Neural crest cell (in vitro differentiated cells): ENCODE results near the gene ROBO4. TPM values are rescaled to one million over a fixed set of nuclear protein-coding genes. Genes with fewer than 3 reads are reported as not detected.

Source experiments
- DNase-seq: peaks from one replicate; pipeline ENCODE4 v3.0.0; 2021; ENCODE audit warnings: low read depth, mixed read lengths, low spot score
- H3K27ac Mint-ChIP-seq: one replicate; pipeline ENCODE4 v1.8.0; 2021; ENCODE audit warnings: mild to moderate bottlenecking, mixed read lengths; ENCODE audit not compliant: unreplicated experiment
- H3K27me3 Mint-ChIP-seq: 2 replicates; pipeline ENCODE4 v1.8.0; 2021; ENCODE audit warnings: low read depth, mild to moderate bottlenecking, mixed read lengths
- H3K36me3 Mint-ChIP-seq: 2 replicates; pipeline ENCODE4 v1.8.0; 2021; ENCODE audit warnings: low read depth, mild to moderate bottlenecking, mixed read lengths
- H3K4me1 Mint-ChIP-seq: 2 replicates; pipeline ENCODE4 v1.8.0; 2021; ENCODE audit warnings: mixed read lengths
- H3K4me3 Mint-ChIP-seq: one replicate; pipeline ENCODE4 v1.8.0; 2021; ENCODE audit warnings: mild to moderate bottlenecking, mixed read lengths
- H3K9me3 Mint-ChIP-seq: 2 replicates; pipeline ENCODE4 v1.8.0; 2021; ENCODE audit warnings: mixed read lengths
- total RNA-seq: library from RNA; stranded (reverse); gene quantifications from 2 replicates; pipeline ENCODE4 v1.2.1, GENCODE V29; 2021
- TF ChIP-seq, protein P1 (sequence below): fragments of 200-600 bp; sonication (generic); conservative IDR thresholded peaks from 2 replicates; pipeline ENCODE4 v1.5.0; 2021; ENCODE audit warnings: antibody characterized with exemption, mild to moderate bottlenecking

Gene ROBO4
- total RNA-seq, 1 donor from 2014 or later, result 0.05 TPM

DNA sequence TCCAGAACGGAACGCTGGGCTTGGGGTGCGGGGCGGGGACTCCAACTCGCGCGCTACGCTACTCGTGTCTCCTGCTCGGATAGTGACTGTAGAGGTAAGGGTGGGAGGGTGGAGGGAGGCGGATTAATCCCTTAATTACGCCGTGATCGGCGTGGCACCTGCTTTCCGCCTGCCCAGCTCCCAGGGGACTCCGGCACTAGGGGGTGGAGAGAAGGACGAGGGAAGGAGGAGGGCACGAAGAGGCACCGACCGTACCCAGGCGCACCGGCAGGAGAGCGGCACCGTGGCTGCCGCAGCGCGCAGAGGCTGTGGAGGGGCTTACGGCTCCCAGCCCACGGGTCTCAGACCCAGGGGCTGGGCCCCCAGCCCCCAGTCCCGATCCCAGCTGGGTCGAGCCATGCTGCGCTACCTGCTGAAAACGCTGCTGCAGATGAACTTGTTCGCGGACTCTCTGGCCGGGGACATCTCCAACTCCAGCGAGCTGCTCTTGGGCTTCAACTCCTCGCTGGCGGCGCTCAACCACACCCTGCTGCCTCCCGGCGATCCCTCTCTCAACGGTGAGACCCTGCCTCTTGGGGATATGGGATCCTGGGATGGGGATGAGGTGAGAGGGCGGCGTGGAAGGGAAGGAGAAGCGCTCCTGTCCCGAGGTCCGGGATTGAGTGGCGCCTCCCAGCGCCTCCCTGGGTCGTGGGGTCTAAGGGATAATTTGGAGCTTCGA is 32.3 kb downstream of the ROBO4 start, which contains the start of gene ROBO3:
ROBO3 (plus strand) TSS at position 252 of the 721 bp plus-strand sequence; CDS start at position 398, 146 bp downstream.
- Mint-ChIP-seq H3K4me1 (peaks cover 11% of the 10 kb centered on the region), H3K4me3 (no peak within 1 kb of the TSS), H3K27me3 (peaks cover 100% of the 10 kb centered on the region), H3K27ac (no peak within 1 kb of the TSS), H3K36me3 (no peaks in the 10 kb centered on the region), H3K9me3 (no peaks in the 10 kb centered on the region)
- TF ChIP-seq, protein P1, sequence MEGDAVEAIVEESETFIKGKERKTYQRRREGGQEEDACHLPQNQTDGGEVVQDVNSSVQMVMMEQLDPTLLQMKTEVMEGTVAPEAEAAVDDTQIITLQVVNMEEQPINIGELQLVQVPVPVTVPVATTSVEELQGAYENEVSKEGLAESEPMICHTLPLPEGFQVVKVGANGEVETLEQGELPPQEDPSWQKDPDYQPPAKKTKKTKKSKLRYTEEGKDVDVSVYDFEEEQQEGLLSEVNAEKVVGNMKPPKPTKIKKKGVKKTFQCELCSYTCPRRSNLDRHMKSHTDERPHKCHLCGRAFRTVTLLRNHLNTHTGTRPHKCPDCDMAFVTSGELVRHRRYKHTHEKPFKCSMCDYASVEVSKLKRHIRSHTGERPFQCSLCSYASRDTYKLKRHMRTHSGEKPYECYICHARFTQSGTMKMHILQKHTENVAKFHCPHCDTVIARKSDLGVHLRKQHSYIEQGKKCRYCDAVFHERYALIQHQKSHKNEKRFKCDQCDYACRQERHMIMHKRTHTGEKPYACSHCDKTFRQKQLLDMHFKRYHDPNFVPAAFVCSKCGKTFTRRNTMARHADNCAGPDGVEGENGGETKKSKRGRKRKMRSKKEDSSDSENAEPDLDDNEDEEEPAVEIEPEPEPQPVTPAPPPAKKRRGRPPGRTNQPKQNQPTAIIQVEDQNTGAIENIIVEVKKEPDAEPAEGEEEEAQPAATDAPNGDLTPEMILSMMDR, result no peak
- no peak for DNase-seq

DNA sequence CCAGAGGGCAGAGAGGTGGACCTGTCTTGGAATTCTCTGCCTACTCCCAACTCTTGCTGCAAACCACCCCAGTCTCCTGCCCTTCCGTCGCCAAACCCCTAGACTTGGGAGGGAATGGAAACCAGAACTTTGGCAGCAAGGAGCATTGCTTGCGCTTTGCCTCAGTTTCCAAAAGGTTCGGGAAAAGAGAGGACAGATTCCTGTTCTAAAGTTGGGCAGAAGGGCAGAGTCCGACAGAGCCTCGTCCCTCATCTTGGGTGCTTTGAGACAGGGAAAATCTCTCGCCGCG is 32.8 kb downstream of the ROBO4 start:
- Mint-ChIP-seq H3K4me1 (peaks cover 11% of the 10 kb centered on the region), H3K27ac (no peak overlapping the region), H3K9me3 (no peaks in the 10 kb centered on the region), H3K27me3 (peaks cover 100% of the 10 kb centered on the region), H3K4me3 (no peak overlapping the region), H3K36me3 (no peaks in the 10 kb centered on the region)
- DNase-seq, result no peak
- TF ChIP-seq, protein P1, result no peak

DNA sequence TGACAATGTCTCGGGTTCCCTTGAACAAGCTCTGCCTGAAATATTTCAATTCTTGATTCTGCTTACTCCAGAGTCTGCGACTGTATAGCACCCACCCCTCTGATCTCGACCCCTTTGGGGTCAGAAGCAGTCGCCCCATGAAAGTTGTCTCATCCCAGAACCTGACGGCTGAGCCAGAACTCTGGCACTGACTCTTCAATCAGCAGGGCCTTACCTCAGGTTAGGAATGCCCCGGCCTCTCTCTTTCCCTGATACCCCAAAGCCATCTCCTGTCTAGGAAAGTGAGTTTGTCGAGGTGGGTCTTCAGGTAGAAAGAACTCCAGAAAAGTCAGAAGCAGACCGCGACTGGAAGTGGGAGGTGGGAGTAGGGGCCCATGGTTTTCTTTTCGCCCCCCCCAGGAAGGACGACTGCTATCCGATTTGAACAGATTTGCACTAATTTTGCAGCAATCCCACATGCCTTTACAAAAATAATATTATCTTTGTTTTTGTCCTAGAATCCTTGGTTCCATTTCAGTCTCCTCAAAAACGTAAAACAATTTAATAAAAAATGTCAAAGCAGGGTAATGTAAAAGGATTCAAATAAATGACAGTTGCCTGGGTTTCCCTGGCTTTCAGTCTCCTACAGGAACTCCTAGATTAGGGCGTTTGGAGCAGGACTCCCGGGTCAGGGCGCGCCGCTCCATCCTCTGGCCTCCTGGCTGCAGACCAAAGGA is 33.3 kb downstream of the ROBO4 start:
- H3K4me1 Mint-ChIP-seq, result peaks cover 11% of the 10 kb centered on the region
- H3K36me3 Mint-ChIP-seq, result no peaks in the 10 kb centered on the region
- H3K27me3 Mint-ChIP-seq, result peaks cover 99% of the 10 kb centered on the region
- H3K9me3 Mint-ChIP-seq, result no peaks in the 10 kb centered on the region
- no peak for DNase-seq
- TF ChIP-seq, protein P1, result no peak
- H3K4me3 Mint-ChIP-seq, result no peak overlapping the region
- no peak overlapping the region for H3K27ac Mint-ChIP-seq

DNA sequence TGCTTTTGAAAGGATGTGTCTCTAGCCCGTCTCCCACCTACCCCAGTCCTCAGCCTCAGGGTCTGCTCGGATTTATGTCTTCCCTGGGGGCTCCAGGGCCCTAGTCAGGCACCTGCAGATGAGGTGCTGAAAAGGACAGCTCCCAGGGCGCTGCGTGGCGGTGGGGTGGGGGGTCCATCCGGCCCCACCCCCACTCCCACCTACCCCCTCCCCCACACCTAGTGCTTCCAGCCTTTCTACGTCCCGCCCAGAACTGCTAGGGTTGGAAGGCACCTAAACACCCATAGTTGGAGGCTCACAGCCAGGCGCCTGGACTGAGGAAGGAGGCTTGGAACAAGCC is 33.9 kb downstream of the ROBO4 start:
- TF ChIP-seq, protein P1, result no peak
- Mint-ChIP-seq H3K9me3 (no peaks in the 10 kb centered on the region), H3K27me3 (peaks cover 96% of the 10 kb centered on the region), H3K27ac (no peak overlapping the region), H3K4me3 (no peak overlapping the region), H3K36me3 (no peaks in the 10 kb centered on the region), H3K4me1 (peaks cover 11% of the 10 kb centered on the region)
- DNase-seq, result no peak

DNA sequence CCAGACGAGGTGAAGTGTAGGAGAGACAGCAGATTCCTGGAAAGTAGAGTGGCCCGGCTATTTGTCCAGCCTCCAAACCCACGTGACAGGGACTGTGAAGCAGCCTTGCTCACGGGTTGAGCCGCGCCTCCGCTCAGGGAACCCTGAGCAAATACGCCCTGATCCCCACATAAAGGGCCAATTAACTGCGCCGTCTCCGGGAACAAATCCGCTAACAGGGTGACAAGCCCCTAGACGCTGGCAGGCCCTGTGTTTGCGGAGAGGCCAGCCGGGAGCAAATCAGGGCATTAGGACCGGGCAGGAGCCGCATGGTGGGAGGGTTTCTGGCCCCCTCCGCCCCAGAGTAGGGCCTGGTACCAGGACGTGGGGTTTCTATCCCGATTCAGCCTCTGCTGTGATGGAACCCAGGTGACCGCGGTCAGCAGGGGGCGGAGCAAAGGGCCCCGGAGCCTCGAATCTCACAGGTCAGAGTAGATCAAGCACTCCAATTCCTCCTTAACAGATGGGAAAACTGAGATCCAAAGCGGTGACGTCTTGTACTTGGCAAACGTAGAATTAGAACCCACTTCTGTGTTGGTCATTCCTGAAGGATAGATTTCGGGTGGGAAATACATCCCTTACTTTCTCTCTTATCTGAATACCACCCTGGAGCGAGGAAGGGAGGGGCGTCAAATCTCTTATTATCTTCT is 34.4 kb downstream of the ROBO4 start:
- TF ChIP-seq, protein P1, result no peak

More for the DNA sequence above, 34.4 kb downstream of the ROBO4 start:
- no peak overlapping the region for H3K4me3 Mint-ChIP-seq
- H3K27me3 Mint-ChIP-seq, result peaks cover 94% of the 10 kb centered on the region
- no peak for DNase-seq
- H3K9me3 Mint-ChIP-seq, result no peaks in the 10 kb centered on the region
- H3K36me3 Mint-ChIP-seq, result no peaks in the 10 kb centered on the region
- H3K4me1 Mint-ChIP-seq, result peaks cover 11% of the 10 kb centered on the region
- H3K27ac Mint-ChIP-seq, result no peak overlapping the region
